Vagina (tissue), 2 donors: ENCODE results near the gene ATOSB. TPM values are rescaled to one million over a fixed set of nuclear protein-coding genes. Genes with fewer than 3 reads are reported as not detected.

ENCODE experiments used
- DNase-seq, 2 donors: peaks; one replicate each; pipeline ENCODE4 v3.0.0-alpha.2; 2017; ENCODE audit errors: extremely low spot score in 2 of 2
- H3K27ac ChIP-seq: fragments of 200-600 bp; sonication (generic); one replicate; pipeline ENCODE4 v1.5.1; 2019
- H3K27me3 ChIP-seq: fragments of 200-600 bp; sonication (generic); one replicate; pipeline ENCODE4 v1.5.1; 2019
- H3K36me3 ChIP-seq, 2 donors: fragments of 200-600 bp; sonication (generic); one replicate each; pipeline ENCODE4 v1.5.1; 2017 to 2019
- H3K4me1 ChIP-seq: fragments of 200-600 bp; sonication (generic); one replicate; pipeline ENCODE4 v1.5.1; 2019
- H3K4me3 ChIP-seq, 2 donors: fragments of 200-600 bp; sonication (generic); 1 replicate in 1 of 2; 2 replicates in 1 of 2; pipeline ENCODE4 v1.5.1; 2016 to 2019
- H3K9me3 ChIP-seq: fragments of 200-600 bp; sonication (generic); one replicate; pipeline ENCODE4 v1.5.1; 2019
- POLR2A ChIP-seq, 2 donors: fragments of 450-650 bp; IDR thresholded peaks; one replicate each; pipeline ENCODE4 v1.6.1; 2017; ENCODE audit warnings: antibody characterized with exemption in 2 of 2, mild to moderate bottlenecking in 2 of 2, moderate library complexity in 2 of 2
- POLR2AphosphoS5 ChIP-seq, 2 donors: sonication (generic); formaldehyde crosslinking; IDR thresholded peaks; one replicate each; pipeline ENCODE4 v1.9.0; 2017; ENCODE audit warnings: antibody characterized with exemption in 2 of 2, mild to moderate bottlenecking in 2 of 2, low read depth in 1 of 2; ENCODE audit not compliant: insufficient read depth in 1 of 2
- intact Hi-C: fragments of 100-400 bp; cut with DNase I; formaldehyde crosslinking; loops from one replicate; pipeline ENCODE4 v1.15.1; 2023
- total RNA-seq: library from RNA; depleted of rRNA; stranded (reverse); fragments of >200 nt; gene quantifications from one replicate; pipeline ENCODE4 v1.2.3, GENCODE V29; 2016
- TF ChIP-seq, protein P1 (sequence below), 3 experiments: fragments of 450-650 bp in 2 of 3; fragments of 200-600 bp in 1 of 3; sonication (generic) in 1 of 3; IDR thresholded peaks; one replicate each; pipeline ENCODE4 v1.5.1; 2017 to 2019; ENCODE audit warnings: antibody characterized with exemption in 3 of 3, mild to moderate bottlenecking in 2 of 3, moderate library complexity in 2 of 3

The ATOSB gene
- total RNA-seq, 1 donor from 2014 or later, result 11.5 TPM

DNA sequence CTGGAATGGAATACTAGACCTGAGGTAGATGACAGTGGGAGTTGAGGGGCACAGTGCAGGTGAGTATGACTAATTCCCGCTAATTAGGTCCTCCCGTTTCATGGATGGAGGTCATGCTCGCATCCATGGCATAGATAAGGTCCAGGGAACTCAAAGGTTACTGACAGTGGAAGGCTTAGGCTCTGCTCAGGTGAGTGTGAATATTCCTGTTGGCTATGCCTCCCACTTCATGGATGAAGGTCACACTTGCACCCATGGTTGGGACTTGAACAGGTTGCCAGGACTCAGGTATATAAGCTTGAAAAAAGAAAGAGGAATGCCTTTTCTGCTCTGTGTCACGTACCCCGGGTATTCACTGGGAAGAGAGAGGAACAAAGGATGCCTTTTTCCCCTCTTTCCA, 26.4 kb upstream of the ATOSB start:
- no peak for DNase-seq
- no peak overlapping the region for H3K27ac ChIP-seq
- H3K27me3 ChIP-seq, result no peaks in the 10 kb centered on the region
- intact Hi-C loops, result no loop called here
- H3K36me3 ChIP-seq, result no peaks in the 10 kb centered on the region
- H3K4me1 ChIP-seq, result no peaks in the 10 kb centered on the region
- H3K4me3 ChIP-seq, result no peak overlapping the region
- peaks cover 14% of the 10 kb centered on the region for H3K9me3 ChIP-seq
- TF ChIP-seq, protein P1, sequence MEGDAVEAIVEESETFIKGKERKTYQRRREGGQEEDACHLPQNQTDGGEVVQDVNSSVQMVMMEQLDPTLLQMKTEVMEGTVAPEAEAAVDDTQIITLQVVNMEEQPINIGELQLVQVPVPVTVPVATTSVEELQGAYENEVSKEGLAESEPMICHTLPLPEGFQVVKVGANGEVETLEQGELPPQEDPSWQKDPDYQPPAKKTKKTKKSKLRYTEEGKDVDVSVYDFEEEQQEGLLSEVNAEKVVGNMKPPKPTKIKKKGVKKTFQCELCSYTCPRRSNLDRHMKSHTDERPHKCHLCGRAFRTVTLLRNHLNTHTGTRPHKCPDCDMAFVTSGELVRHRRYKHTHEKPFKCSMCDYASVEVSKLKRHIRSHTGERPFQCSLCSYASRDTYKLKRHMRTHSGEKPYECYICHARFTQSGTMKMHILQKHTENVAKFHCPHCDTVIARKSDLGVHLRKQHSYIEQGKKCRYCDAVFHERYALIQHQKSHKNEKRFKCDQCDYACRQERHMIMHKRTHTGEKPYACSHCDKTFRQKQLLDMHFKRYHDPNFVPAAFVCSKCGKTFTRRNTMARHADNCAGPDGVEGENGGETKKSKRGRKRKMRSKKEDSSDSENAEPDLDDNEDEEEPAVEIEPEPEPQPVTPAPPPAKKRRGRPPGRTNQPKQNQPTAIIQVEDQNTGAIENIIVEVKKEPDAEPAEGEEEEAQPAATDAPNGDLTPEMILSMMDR (IDR thresholded peaks at IDR 0.05), result no peak
- TF ChIP-seq POLR2AphosphoS5 (IDR thresholded peaks at IDR 0.05; ENCODE audit: insufficient read depth in 1 of 2, low read depth in 1 of 2) (no peak), POLR2A (IDR thresholded peaks at IDR 0.05) (no peak)

GRCh38 chr9:35140093-35140492, 24.4 kb upstream of the ATOSB start:
- TF ChIP-seq POLR2AphosphoS5 (IDR thresholded peaks at IDR 0.05; ENCODE audit: insufficient read depth in 1 of 2, low read depth in 1 of 2) (no peak), POLR2A (IDR thresholded peaks at IDR 0.05) (no peak)
- TF ChIP-seq, protein P1 (IDR thresholded peaks at IDR 0.05), result no peak
- Histone ChIP-seq H3K27me3 (no peaks in the 10 kb centered on the region), H3K4me1 (no peaks in the 10 kb centered on the region), H3K27ac (no peak overlapping the region), H3K9me3 (peaks cover 14% of the 10 kb centered on the region), H3K36me3 (no peaks in the 10 kb centered on the region), H3K4me3 (no peak overlapping the region)
- no peak for DNase-seq
- intact Hi-C loops, result no loop called here

GRCh38 chr9:35136866-35137265, 21.2 kb upstream of the ATOSB start:
- intact Hi-C loops, result no loop called here
- no peaks in the 10 kb centered on the region for H3K4me1 ChIP-seq
- TF ChIP-seq, protein P1 (IDR thresholded peaks at IDR 0.05), result no peak
- TF ChIP-seq POLR2A (IDR thresholded peaks at IDR 0.05) (no peak), POLR2AphosphoS5 (IDR thresholded peaks at IDR 0.05; ENCODE audit: insufficient read depth in 1 of 2, low read depth in 1 of 2) (no peak)
- peaks cover 2% of the 10 kb centered on the region for H3K9me3 ChIP-seq
- no peaks in the 10 kb centered on the region for H3K36me3 ChIP-seq
- DNase-seq, result no peak
- H3K4me3 ChIP-seq, result no peak overlapping the region
- no peaks in the 10 kb centered on the region for H3K27me3 ChIP-seq
- H3K27ac ChIP-seq, result no peak overlapping the region

DNA sequence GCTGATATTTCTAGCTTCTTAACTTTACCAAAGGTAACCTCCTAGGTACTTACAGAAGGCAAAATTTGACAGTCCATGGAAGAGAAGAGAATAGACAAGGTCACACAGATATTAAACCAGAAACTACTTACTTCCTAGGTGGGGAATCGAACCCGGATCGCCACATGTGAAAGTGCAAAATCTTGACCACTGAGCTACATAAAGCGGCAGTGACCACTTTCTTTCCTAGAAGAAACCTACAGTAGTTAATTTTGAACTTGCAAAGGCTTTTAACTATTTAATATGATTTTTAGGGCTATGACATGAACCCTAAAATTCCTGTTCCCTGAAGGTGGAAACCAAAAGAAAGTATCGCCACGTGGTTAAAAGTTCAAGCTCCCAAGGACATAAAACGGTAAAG, 20.3 kb upstream of the ATOSB start:
- H3K4me1 ChIP-seq, result no peaks in the 10 kb centered on the region
- no peak overlapping the region for H3K4me3 ChIP-seq
- no peaks in the 10 kb centered on the region for H3K9me3 ChIP-seq
- H3K36me3 ChIP-seq, result no peaks in the 10 kb centered on the region
- TF ChIP-seq, protein P1 (IDR thresholded peaks at IDR 0.05), result no peak
- TF ChIP-seq POLR2AphosphoS5 (IDR thresholded peaks at IDR 0.05; ENCODE audit: insufficient read depth in 1 of 2, low read depth in 1 of 2), result no peak
- TF ChIP-seq POLR2A (IDR thresholded peaks at IDR 0.05), result no peak
- intact Hi-C loops, result no loop called here
- no peak overlapping the region for H3K27ac ChIP-seq
- no peak for DNase-seq
- no peaks in the 10 kb centered on the region for H3K27me3 ChIP-seq

- Histone ChIP-seq H3K36me3 (no peaks in the 10 kb centered on the region), H3K27ac (no peak overlapping the region), H3K27me3 (no peaks in the 10 kb centered on the region), H3K4me3 (no peak overlapping the region), H3K4me1 (no peaks in the 10 kb centered on the region), H3K9me3 (no peaks in the 10 kb centered on the region)
- TF ChIP-seq, protein P1 (IDR thresholded peaks at IDR 0.05), result no peak
- TF ChIP-seq POLR2AphosphoS5 (IDR thresholded peaks at IDR 0.05; ENCODE audit: insufficient read depth in 1 of 2, low read depth in 1 of 2), result no peak
- TF ChIP-seq POLR2A (IDR thresholded peaks at IDR 0.05), result no peak
- no peak for DNase-seq
- intact Hi-C loops, result no loop called here
Measured at GRCh38 chr9:35134920-35135319, 19.3 kb upstream of the ATOSB start.
